PC-9 (cell line): ENCODE data around the gene TTC13.

ENCODE experiments used
- EZH2 ChIP-seq: fragments of 200-600 bp; sonication (generic); IDR thresholded peaks from 2 replicates; pipeline ENCODE4 v1.8.0; 2017; ENCODE audit warnings: antibody characterized with exemption, low read depth
- TF ChIP-seq, protein P1 (sequence below): fragments of 200-600 bp; sonication (generic); conservative IDR thresholded peaks from 2 replicates; pipeline ENCODE4 v1.6.1; 2017; ENCODE audit warnings: mixed run types, antibody characterized with exemption, mild to moderate bottlenecking, moderate library complexity

DNA sequence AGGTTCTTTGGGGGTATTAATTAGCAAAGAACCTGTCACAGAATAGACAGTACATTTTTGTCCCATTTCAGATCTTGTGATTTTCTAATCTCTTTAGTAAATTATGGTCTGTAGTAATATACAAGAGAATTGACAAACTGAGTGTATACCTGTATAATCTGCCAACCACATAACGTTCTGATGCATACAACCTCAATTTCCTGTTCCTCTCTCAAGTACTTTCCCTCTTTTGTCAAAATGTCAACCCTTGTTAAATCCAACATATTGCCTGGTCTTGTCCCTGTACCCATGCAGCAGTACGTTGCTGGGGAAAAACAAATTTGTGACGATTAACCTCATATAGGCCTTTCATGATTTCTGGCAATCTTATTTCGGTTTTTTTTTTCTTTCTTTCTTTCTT is 1.3 kb upstream of the TTC13 start:
- TF ChIP-seq, protein P1, sequence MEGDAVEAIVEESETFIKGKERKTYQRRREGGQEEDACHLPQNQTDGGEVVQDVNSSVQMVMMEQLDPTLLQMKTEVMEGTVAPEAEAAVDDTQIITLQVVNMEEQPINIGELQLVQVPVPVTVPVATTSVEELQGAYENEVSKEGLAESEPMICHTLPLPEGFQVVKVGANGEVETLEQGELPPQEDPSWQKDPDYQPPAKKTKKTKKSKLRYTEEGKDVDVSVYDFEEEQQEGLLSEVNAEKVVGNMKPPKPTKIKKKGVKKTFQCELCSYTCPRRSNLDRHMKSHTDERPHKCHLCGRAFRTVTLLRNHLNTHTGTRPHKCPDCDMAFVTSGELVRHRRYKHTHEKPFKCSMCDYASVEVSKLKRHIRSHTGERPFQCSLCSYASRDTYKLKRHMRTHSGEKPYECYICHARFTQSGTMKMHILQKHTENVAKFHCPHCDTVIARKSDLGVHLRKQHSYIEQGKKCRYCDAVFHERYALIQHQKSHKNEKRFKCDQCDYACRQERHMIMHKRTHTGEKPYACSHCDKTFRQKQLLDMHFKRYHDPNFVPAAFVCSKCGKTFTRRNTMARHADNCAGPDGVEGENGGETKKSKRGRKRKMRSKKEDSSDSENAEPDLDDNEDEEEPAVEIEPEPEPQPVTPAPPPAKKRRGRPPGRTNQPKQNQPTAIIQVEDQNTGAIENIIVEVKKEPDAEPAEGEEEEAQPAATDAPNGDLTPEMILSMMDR: no peak
- no peak for TF ChIP-seq EZH2
